ENCODE results near the gene ASCL2.

The ASCL2 gene

GRCh38 chr11:2299773-2300172 lies 29.4 kb upstream of the ASCL2 start:
- DNase-seq (ENCODE audit: extremely low read depth, low read depth), result no peak
- TF ChIP-seq CTCF (IDR thresholded peaks at IDR 0.05; ENCODE audit: low read depth, low read length), result no peak

GRCh38 chr11:2298795-2299761 lies 28.7 kb upstream of the ASCL2 start:
- no peak for DNase-seq (ENCODE audit: extremely low read depth, low read depth)
- no peak for TF ChIP-seq CTCF (IDR thresholded peaks at IDR 0.05; ENCODE audit: low read depth, low read length)

- no peak for DNase-seq (ENCODE audit: extremely low read depth, low read depth)
Measured at GRCh38 chr11:2298131-2298794, 27.9 kb upstream of the ASCL2 start.

GRCh38 chr11:2297623-2298030 lies 27.2 kb upstream of the ASCL2 start:
- TF ChIP-seq CTCF (IDR thresholded peaks at IDR 0.05; ENCODE audit: low read depth, low read length), result no peak
- no peak for DNase-seq (ENCODE audit: extremely low read depth, low read depth)

More at GRCh38 chr11:2298131-2298794, 27.9 kb upstream of the ASCL2 start:
- TF ChIP-seq CTCF (IDR thresholded peaks at IDR 0.05; ENCODE audit: low read depth, low read length), result no peak

GRCh38 chr11:2296913-2297622 lies 26.7 kb upstream of the ASCL2 start:
- DNase-seq (ENCODE audit: extremely low read depth, low read depth), result no peak
- no peak for TF ChIP-seq CTCF (IDR thresholded peaks at IDR 0.05; ENCODE audit: low read depth, low read length)

GRCh38 chr11:2295971-2296912 lies 25.9 kb upstream of the ASCL2 start:
- DNase-seq (ENCODE audit: extremely low read depth, low read depth), result no peak
- no peak for TF ChIP-seq CTCF (IDR thresholded peaks at IDR 0.05; ENCODE audit: low read depth, low read length)
